ENCODE data around the gene FGG. TPM values are rescaled to one million over a fixed set of nuclear protein-coding genes. Genes with fewer than 3 reads are reported as not detected.
A peak's percentile ranks its signal among the peaks of the same experiment; 100 is the strongest.

The FGG gene
- total and polyA plus RNA-seq, 2 of the 13 experiments (the other 11 are each of a cell fraction or from before 2014, with no cell fraction given) = 1,037 to 2,423 TPM

GRCh38 chr4:154610582-154610981, 1.9 kb downstream of the FGG start (continued):
- TF ChIP-seq ZNF367 (CRISPR knock-in tag; IDR thresholded peaks at IDR 0.05; ENCODE audit: borderline replicate concordance) = no peak
- no peak for TF ChIP-seq PBX3 (CRISPR knock-in tag; IDR thresholded peaks at IDR 0.05; ENCODE audit: borderline replicate concordance)
- no peak for TF ChIP-seq STAG1 (CRISPR knock-in tag; IDR thresholded peaks at IDR 0.05)
- TF ChIP-seq ATF5 (CRISPR knock-in tag; IDR thresholded peaks at IDR 0.05; ENCODE audit: low read depth) = no peak
- no peak for TF ChIP-seq ZNF282 (IDR thresholded peaks at IDR 0.05; ENCODE audit: partially characterized antibody)
- no peak for TF ChIP-seq MIER2 (CRISPR knock-in tag; IDR thresholded peaks at IDR 0.05)
- TF ChIP-seq GATAD2A (CRISPR knock-in tag; IDR thresholded peaks at IDR 0.05) = peak; percentile 23; the same call in 1 of the 2 replicates
- TF ChIP-seq DMTF1 (CRISPR knock-in tag; IDR thresholded peaks at IDR 0.05) = no peak
- TF ChIP-seq ZNF275 (CRISPR knock-in tag; IDR thresholded peaks at IDR 0.05; ENCODE audit: borderline replicate concordance) = no peak

All from HepG2 (cell line).